Uterus (tissue), 4 donors: Measurements from ENCODE around the gene HDC. TPM values are rescaled to one million over a fixed set of nuclear protein-coding genes. Genes with fewer than 3 reads are reported as not detected.

Source experiments
- DNase-seq, 2 donors: peaks; one replicate each; pipeline ENCODE4 v3.0.0-alpha.2; 2019 to 2020
- H3K27ac ChIP-seq, 2 donors: fragments of 200-600 bp; sonication (generic); 1 replicate in 1 of 2; 2 replicates in 1 of 2; pipeline ENCODE4 v1.5.1; 2016 to 2018
- H3K27me3 ChIP-seq, 2 donors: fragments of 200-600 bp; sonication (generic); one replicate each; pipeline ENCODE4 v1.5.1; 2018 to 2019; ENCODE audit warnings: control low read depth in 1 of 2
- H3K36me3 ChIP-seq, 2 donors: fragments of 200-600 bp; sonication (generic); one replicate each; pipeline ENCODE4 v1.5.1; 2019; ENCODE audit warnings: control low read depth in 1 of 2
- H3K4me1 ChIP-seq, 2 donors: fragments of 200-600 bp; sonication (generic); one replicate each; pipeline ENCODE4 v1.5.1; 2018 to 2019; ENCODE audit warnings: control low read depth in 1 of 2
- H3K4me3 ChIP-seq, 2 donors: fragments of 200-600 bp; sonication (generic); 1 replicate in 1 of 2; 2 replicates in 1 of 2; pipeline ENCODE4 v1.5.1; 2018 to 2019; ENCODE audit warnings: mild to moderate bottlenecking in 1 of 2
- H3K9me3 ChIP-seq, 2 donors: fragments of 200-600 bp; sonication (generic); one replicate each; pipeline ENCODE4 v1.5.1; 2019; ENCODE audit warnings: control low read depth in 1 of 2
- CTCF ChIP-seq, 4 experiments: fragments of 200-600 bp in 2 of 4; fragments of 450-650 bp in 2 of 4; sonication (generic) in 2 of 4; IDR thresholded peaks; one replicate each; pipeline ENCODE4 v1.5.1; 2016 to 2019; ENCODE audit warnings: antibody characterized with exemption in 4 of 4, mild to moderate bottlenecking in 2 of 4, moderate library complexity in 1 of 4
- POLR2A ChIP-seq, 2 donors: fragments of 450-650 bp; IDR thresholded peaks; one replicate each; pipeline ENCODE4 v1.6.1; 2016; ENCODE audit warnings: antibody characterized with exemption in 2 of 2, mild to moderate bottlenecking in 1 of 2, moderate library complexity in 1 of 2
- intact Hi-C: fragments of 100-400 bp; cut with DNase I; formaldehyde crosslinking; loops from one replicate; pipeline ENCODE4 v1.15.1; 2023; ENCODE audit warnings: low total_unique reads
- total RNA-seq, 4 donors: library from RNA; depleted of rRNA in 3 of 4; stranded (reverse); fragments of >200 nt in 3 of 4; gene quantifications; one replicate each; pipeline versions ENCODE4 v1.1.0 to v1.2.4, GENCODE V29; 2014 to 2023
- donor health status: DM: yes; HTN: yes; CAD: no.

Gene HDC
- total RNA-seq, 4 donors from 2014 or later = 2.1 to 49.2 (median 3.6) TPM; not detected in 1

GRCh38 chr15:50298340-50298739, 32.8 kb upstream of the HDC start:
- H3K27me3 ChIP-seq = no peaks in the 10 kb centered on the region
- no peak for DNase-seq
- no peaks in the 10 kb centered on the region for H3K4me1 ChIP-seq
- H3K9me3 ChIP-seq = no peaks in the 10 kb centered on the region
- no peaks in the 10 kb centered on the region for H3K36me3 ChIP-seq
- intact Hi-C loops = no loop called here
- TF ChIP-seq CTCF (IDR thresholded peaks at IDR 0.05) = no peak
- TF ChIP-seq POLR2A (IDR thresholded peaks at IDR 0.05) = no peak
- no peak overlapping the region for H3K4me3 ChIP-seq
- H3K27ac ChIP-seq = no peak overlapping the region

GRCh38 chr15:50295966-50296365, 30.4 kb upstream of the HDC start:
- Histone ChIP-seq H3K9me3 (no peaks in the 10 kb centered on the region), H3K27me3 (no peaks in the 10 kb centered on the region), H3K4me1 (no peaks in the 10 kb centered on the region), H3K36me3 (no peaks in the 10 kb centered on the region), H3K4me3 (no peak overlapping the region), H3K27ac (no peak overlapping the region)
- DNase-seq = no peak
- intact Hi-C loops = no loop called here
- TF ChIP-seq CTCF (IDR thresholded peaks at IDR 0.05) (no peak), POLR2A (IDR thresholded peaks at IDR 0.05) (no peak)

- no peak overlapping the region for H3K27ac ChIP-seq
- intact Hi-C loops = loop anchor here (10.0 kb wide), 1 partner anchor 1265 kb away; no protein-coding TSS in a partner anchor
- no peaks in the 10 kb centered on the region for H3K27me3 ChIP-seq
- no peaks in the 10 kb centered on the region for H3K36me3 ChIP-seq
- H3K9me3 ChIP-seq = no peaks in the 10 kb centered on the region
- H3K4me3 ChIP-seq = no peak overlapping the region
- no peak for DNase-seq
- no peak for TF ChIP-seq CTCF (IDR thresholded peaks at IDR 0.05)
- TF ChIP-seq POLR2A (IDR thresholded peaks at IDR 0.05) = no peak
- H3K4me1 ChIP-seq = no peaks in the 10 kb centered on the region
Measured at GRCh38 chr15:50289749-50290148, 24.2 kb upstream of the HDC start.

GRCh38 chr15:50287324-50288116, 22.0 kb upstream of the HDC start:
- Histone ChIP-seq H3K4me3 (no peak overlapping the region), H3K27me3 (no peaks in the 10 kb centered on the region), H3K9me3 (no peaks in the 10 kb centered on the region), H3K4me1 (no peaks in the 10 kb centered on the region), H3K27ac (no peak overlapping the region), H3K36me3 (no peaks in the 10 kb centered on the region)
- TF ChIP-seq POLR2A (IDR thresholded peaks at IDR 0.05) (no peak), CTCF (IDR thresholded peaks at IDR 0.05) (no peak)
- no peak for DNase-seq
- intact Hi-C loops = loop anchor here (10.0 kb wide), 1 partner anchor 1263 kb away; no protein-coding TSS in a partner anchor

GRCh38 chr15:50281427-50281826, 15.9 kb upstream of the HDC start:
- intact Hi-C loops = loop anchor here (10.0 kb wide), 1 partner anchor 1257 kb away; no protein-coding TSS in a partner anchor
- Histone ChIP-seq H3K4me3 (no peak overlapping the region), H3K4me1 (no peaks in the 10 kb centered on the region), H3K27ac (no peak overlapping the region), H3K36me3 (no peaks in the 10 kb centered on the region), H3K27me3 (no peaks in the 10 kb centered on the region), H3K9me3 (no peaks in the 10 kb centered on the region)
- no peak for DNase-seq
- TF ChIP-seq POLR2A (IDR thresholded peaks at IDR 0.05) (no peak), CTCF (IDR thresholded peaks at IDR 0.05) (no peak)
